A549 (cell line): ENCODE data around the gene CHAD. TPM values are rescaled to one million over a fixed set of nuclear protein-coding genes. Genes with fewer than 3 reads are reported as not detected.
A peak's percentile ranks its signal among the peaks of the same experiment; 100 is the strongest.

Experiments used
- ATAC-seq, 2 experiments: fragments of 200-7000 bp in 1 of 2; fragments of >200 bp in 1 of 2; cut with Nextera tagmentation in 1 of 2; cut with Tn5 transposase in 1 of 2; 3 replicates each; pipeline versions ENCODE4 v1.8.0 to v1.9.1; 2018 to 2020; ENCODE audit warnings: mild to moderate bottlenecking in 1 of 2, moderate library complexity in 1 of 2
- CTCF ChIA-PET: fragments of 300-600 bp; sonication (Branson Sonifier 250); formaldehyde crosslinking; extraction: SDS; loops from one replicate; lab custom pipeline; 2021; ENCODE audit warnings: antibody characterized with exemption, inconsistent platforms; lab: Yijun Ruan, JAX
- POLR2A ChIA-PET: fragments of 350-600 bp; formaldehyde crosslinking; extraction: SDS; loops from one replicate; lab custom pipeline; 2021; ENCODE audit warnings: antibody characterized with exemption, inconsistent platforms; lab: Yijun Ruan, JAX
- DNase-seq, 2 experiments: peaks; one replicate each; pipeline versions ENCODE4 v3.0.0 to v3.0.0-alpha.2; 2011 to 2016; ENCODE audit warnings: low read depth in 1 of 2, low spot score in 1 of 2
- FAIRE-seq: peaks from 2 replicates; lab custom pipeline; 2011; peaks lifted over from hg19 to GRCh38; lab: Jason Lieb, UNC
- H3K27ac ChIP-seq, 2 experiments: fragments of >200 bp; sonication (Bioruptor Twin); formaldehyde crosslinking; 3 replicates each; pipeline ENCODE4 v1.5.1; 2016 to 2017
- H3K4me1 ChIP-seq: fragments of >200 bp; sonication (Bioruptor Twin); formaldehyde crosslinking; 3 replicates; pipeline ENCODE4 v1.6.1; 2016
- H3K4me2 ChIP-seq: fragments of >200 bp; sonication (Bioruptor Twin); formaldehyde crosslinking; 3 replicates; pipeline ENCODE4 v1.6.1; 2016
- H3K4me3 ChIP-seq: fragments of >200 bp; sonication (Bioruptor Twin); formaldehyde crosslinking; 3 replicates; pipeline ENCODE4 v1.5.1; 2016
- H3K9me3 ChIP-seq: fragments of >200 bp; sonication (Bioruptor Twin); formaldehyde crosslinking; 3 replicates; pipeline ENCODE4 v1.6.1; 2016
- BHLHE40 ChIP-seq: IDR thresholded peaks from 2 replicates; pipeline ENCODE4 v1.6.1; 2012; ENCODE audit warnings: low read depth, low read length, inconsistent platforms
- CBX8 ChIP-seq: fragments of 200-600 bp; sonication (generic); IDR thresholded peaks from 2 replicates; pipeline ENCODE4 v1.6.1; 2016
- CHD2 ChIP-seq: fragments of 150-350 bp; IDR thresholded peaks from 2 replicates; pipeline ENCODE4 v1.6.1; 2014; ENCODE audit warnings: low read length; ENCODE audit not compliant: partially characterized antibody
- CHD4 ChIP-seq: fragments of 200-600 bp; sonication (generic); IDR thresholded peaks from 2 replicates; pipeline ENCODE4 v1.6.1; 2016; ENCODE audit warnings: antibody characterized with exemption, mild to moderate bottlenecking, borderline replicate concordance
- ESRRA ChIP-seq: fragments of 150-350 bp; IDR thresholded peaks from 2 replicates; pipeline ENCODE4 v1.6.1; 2014; ENCODE audit warnings: mild to moderate bottlenecking, low read length, borderline replicate concordance
- FOXS1 ChIP-seq: fragments of 250-450 bp; sonication (Bioruptor Pico); IDR thresholded peaks from 2 replicates; pipeline ENCODE4 v1.5.0; 2020; ENCODE audit warnings: mild to moderate bottlenecking, moderate library complexity
- HDAC2 ChIP-seq: fragments of 200-600 bp; sonication (generic); IDR thresholded peaks from 2 replicates; pipeline ENCODE4 v1.6.1; 2016
- HOXB5 ChIP-seq: fragments of 250-450 bp; sonication (Bioruptor Pico); IDR thresholded peaks from 2 replicates; pipeline ENCODE4 v1.5.0; 2020; ENCODE audit warnings: mild to moderate bottlenecking, moderate library complexity
- JUN ChIP-seq, 2 experiments: fragments of >200 bp; sonication (Bioruptor Twin); formaldehyde crosslinking; IDR thresholded peaks; 2 replicates in 1 of 2; 3 replicates in 1 of 2; pipeline ENCODE4 v1.6.1; 2016 to 2017
- NPAS2 ChIP-seq: fragments of 250-450 bp; sonication (Bioruptor Pico); IDR thresholded peaks from 2 replicates; pipeline ENCODE4 v1.8.0; 2022; ENCODE audit warnings: mild to moderate bottlenecking, moderate library complexity, borderline replicate concordance
- POLR2AphosphoS2 ChIP-seq: conservative IDR thresholded peaks from 2 replicates; pipeline ENCODE4 v1.6.1; 2012; ENCODE audit warnings: low read length, improper control_type of control experiment, inconsistent platforms
- RAD21 ChIP-seq, 2 experiments: fragments of >200 bp in 1 of 2; sonication (Bioruptor Twin) in 1 of 2; formaldehyde crosslinking in 1 of 2; IDR thresholded peaks in 1 of 2; conservative IDR thresholded peaks in 1 of 2; 2 replicates in 1 of 2; 3 replicates in 1 of 2; pipeline ENCODE4 v1.6.1; 2012 to 2018; ENCODE audit warnings: inconsistent platforms in 1 of 2
- RARB ChIP-seq: fragments of 250-450 bp; sonication (Bioruptor Pico); IDR thresholded peaks from 2 replicates; pipeline ENCODE4 v1.8.0; 2021; ENCODE audit warnings: mild to moderate bottlenecking, moderate library complexity
- RFX5 ChIP-seq: fragments of 450-650 bp; IDR thresholded peaks from 2 replicates; pipeline ENCODE4 v1.7.1; 2014; ENCODE audit warnings: antibody characterized with exemption, mild to moderate bottlenecking, moderate library complexity
- SMC3 ChIP-seq: fragments of >200 bp; sonication (Bioruptor Twin); formaldehyde crosslinking; IDR thresholded peaks from 3 replicates; pipeline ENCODE4 v1.6.1; 2018; ENCODE audit warnings: inconsistent platforms
- SREBF2 ChIP-seq: fragments of 450-650 bp; IDR thresholded peaks from 2 replicates; pipeline ENCODE4 v1.6.1; 2014; ENCODE audit warnings: mild to moderate bottlenecking, moderate library complexity
- TFCP2L1 ChIP-seq: fragments of 250-450 bp; sonication (Bioruptor Pico); IDR thresholded peaks from 2 replicates; pipeline ENCODE4 v1.5.0; 2021; ENCODE audit warnings: mild to moderate bottlenecking
- ZFP36 ChIP-seq: fragments of 450-650 bp; IDR thresholded peaks from 2 replicates; pipeline ENCODE4 v1.6.1; 2014; ENCODE audit warnings: borderline replicate concordance; ENCODE audit not compliant: partially characterized antibody
- WGBS: methylation state at CpG from one replicate; pipeline ENCODE4 v1.1.6; 2017; ENCODE audit errors: missing lambda C conversion rate; 5-methylcytosine and 5-hydroxymethylcytosine counted together
- polyA plus RNA-seq, 4 experiments: library from polyadenylated mRNA; depleted of rRNA in 3 of 4; stranded (reverse); fragments of >200 nt; fragmentation: RNase III in 1 of 4; extraction: RNeasy Plus Mini Kit Qiagen cat#74134 plus additional on column Dnase treatment in 1 of 4; gene quantifications; 2 replicates in 3 of 4; 3 replicates in 1 of 4; pipeline ENCODE4 v1.2.3, GENCODE V29; 2011 to 2017
- TF ChIP-seq, protein P1 (sequence below): fragments of 250-450 bp; sonication (Bioruptor Pico); IDR thresholded peaks from 2 replicates; pipeline ENCODE4 v1.5.0; 2020; ENCODE audit warnings: low read depth, mild to moderate bottlenecking, moderate library complexity
- TF ChIP-seq, protein P2 (sequence below): fragments of 450-650 bp; IDR thresholded peaks from 2 replicates; pipeline ENCODE4 v1.6.1; 2014; ENCODE audit warnings: antibody characterized with exemption
- TF ChIP-seq, protein P3 (sequence below): IDR thresholded peaks from 2 replicates; pipeline ENCODE4 v1.6.1; 2012
- TF ChIP-seq, protein P4 (sequence below): IDR thresholded peaks from 2 replicates; pipeline ENCODE4 v1.6.1; 2012; ENCODE audit warnings: low read depth, borderline replicate concordance
- TF ChIP-seq, protein P5 (sequence below): fragments of 250-450 bp; sonication (Bioruptor Pico); IDR thresholded peaks from 2 replicates; pipeline ENCODE4 v1.5.0; 2021; ENCODE audit warnings: mild to moderate bottlenecking, moderate library complexity, borderline replicate concordance

CHAD gene
- polyA plus RNA-seq, 2 of the 4 experiments (the other 2 are of a cell fraction), result not detected

DNA sequence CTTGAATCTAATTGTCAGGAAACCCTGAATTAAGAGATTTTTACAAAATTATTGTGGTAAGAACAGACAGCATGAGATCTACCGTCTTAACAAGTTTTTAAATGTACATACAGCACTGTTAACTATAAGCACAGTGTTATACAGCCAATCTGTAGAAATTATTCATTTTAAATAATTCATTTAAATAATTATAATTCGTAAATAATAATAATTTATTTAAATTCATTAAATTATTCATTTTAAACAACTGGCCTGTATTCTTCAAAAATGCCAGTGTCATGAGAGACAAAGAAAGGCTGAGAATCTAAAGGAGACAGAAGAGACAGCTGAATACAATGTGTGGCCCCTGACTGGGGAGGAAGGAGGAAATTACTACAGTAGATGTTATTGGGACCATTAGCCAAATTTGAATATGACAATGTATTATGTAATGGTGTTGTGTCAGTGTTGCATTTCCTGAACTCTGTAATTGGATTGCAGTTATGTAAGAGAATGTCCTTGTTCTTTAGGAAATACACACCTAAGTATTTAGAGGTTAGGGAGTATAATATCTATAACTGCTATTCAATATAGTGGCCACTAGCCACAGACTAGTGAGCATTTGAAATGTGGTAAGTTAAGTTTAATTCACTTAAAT lies 12.3 kb upstream of the CHAD start:
- H3K9me3 ChIP-seq, result no peaks in the 10 kb centered on the region
- peaks cover 31% of the 10 kb centered on the region for H3K4me1 ChIP-seq
- TF ChIP-seq, protein P1, sequence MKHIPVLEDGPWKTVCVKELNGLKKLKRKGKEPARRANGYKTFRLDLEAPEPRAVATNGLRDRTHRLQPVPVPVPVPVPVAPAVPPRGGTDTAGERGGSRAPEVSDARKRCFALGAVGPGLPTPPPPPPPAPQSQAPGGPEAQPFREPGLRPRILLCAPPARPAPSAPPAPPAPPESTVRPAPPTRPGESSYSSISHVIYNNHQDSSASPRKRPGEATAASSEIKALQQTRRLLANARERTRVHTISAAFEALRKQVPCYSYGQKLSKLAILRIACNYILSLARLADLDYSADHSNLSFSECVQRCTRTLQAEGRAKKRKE (CRISPR knock-in tag), result no peak
- TF ChIP-seq BHLHE40, result no peak
- TF ChIP-seq, protein P2, sequence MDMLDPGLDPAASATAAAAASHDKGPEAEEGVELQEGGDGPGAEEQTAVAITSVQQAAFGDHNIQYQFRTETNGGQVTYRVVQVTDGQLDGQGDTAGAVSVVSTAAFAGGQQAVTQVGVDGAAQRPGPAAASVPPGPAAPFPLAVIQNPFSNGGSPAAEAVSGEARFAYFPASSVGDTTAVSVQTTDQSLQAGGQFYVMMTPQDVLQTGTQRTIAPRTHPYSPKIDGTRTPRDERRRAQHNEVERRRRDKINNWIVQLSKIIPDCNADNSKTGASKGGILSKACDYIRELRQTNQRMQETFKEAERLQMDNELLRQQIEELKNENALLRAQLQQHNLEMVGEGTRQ, result no peak
- TF ChIP-seq RFX5, result no peak
- no peak for TF ChIP-seq ZFP36
- TF ChIP-seq RAD21 (conservative IDR thresholded peaks at IDR 0.05 in 1 of 2, IDR thresholded peaks at IDR 0.05 in 1 of 2), result no peak
- H3K4me2 ChIP-seq, result no peak overlapping the region
- 71% methylated on average over 2 of the region's 2 CpGs for WGBS
- DNase-seq (no peak), ATAC-seq (no peak), FAIRE-seq (no peak)
- no peak overlapping the region for H3K27ac ChIP-seq
- POLR2A ChIA-PET, result no interaction called here
- no peak overlapping the region for H3K4me3 ChIP-seq
- CTCF ChIA-PET, result interaction anchor here (1.1 to 4.8 kb wide), 10 partner anchors 9 to 361 kb away, joined by 3 to 119 read pairs (median 6); partner anchors contain the start of genes LRRC59 and SPATA20

DNA sequence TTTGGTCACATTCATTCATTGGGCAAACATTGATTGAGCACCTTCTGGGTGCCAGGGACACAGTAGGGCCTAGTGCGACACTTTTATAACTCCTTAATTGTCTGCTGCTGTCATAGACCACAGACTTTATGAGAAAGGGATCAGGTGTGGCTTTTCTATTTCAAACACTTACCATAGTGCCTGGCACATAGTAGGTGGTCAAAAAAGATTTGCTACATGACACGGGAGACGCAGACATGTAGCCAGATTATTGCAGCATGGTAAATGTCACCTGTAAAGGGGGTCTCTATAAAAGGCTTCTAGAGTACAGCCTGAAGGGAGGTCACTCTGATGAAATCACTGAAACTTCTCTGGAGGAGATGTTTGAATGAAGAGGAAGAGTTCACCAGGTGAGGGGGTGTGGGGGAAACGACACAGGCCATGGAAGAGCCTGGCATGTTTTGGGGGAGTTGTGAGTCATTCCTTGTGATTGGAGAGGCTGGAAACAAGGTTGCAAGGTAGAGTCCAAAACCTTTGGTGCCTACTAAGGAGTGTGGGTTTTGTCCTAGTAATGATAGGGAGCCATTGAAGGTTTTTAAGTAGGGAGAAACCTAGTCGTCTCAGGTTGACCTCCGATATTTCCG lies 11.6 kb upstream of the CHAD start:
- CTCF ChIA-PET, result interaction anchor here (1.0 to 10.0 kb wide), 30 partner anchors 8 to 382 kb away, joined by 3 to 238 read pairs (median 5); partner anchors contain the start of genes CHAD, COL1A1, EPN3 and LRRC59
- DNase-seq (no peak), ATAC-seq (no peak), FAIRE-seq (no peak)
- Histone ChIP-seq H3K4me1 (peaks cover 31% of the 10 kb centered on the region), H3K4me3 (no peak overlapping the region; the same call in 2 of the 3 replicates), H3K9me3 (no peaks in the 10 kb centered on the region), H3K4me2 (peak overlapping the region; percentile 76), H3K27ac (peak overlapping the region in 1 of 2 experiments; percentile 91; a peak in 3 of 6 replicates)
- POLR2A ChIA-PET, result interaction anchor here (0.9 to 1.0 kb wide), 5 partner anchors 23 to 328 kb away, joined by 3 to 4 read pairs (median 3); no protein-coding TSS in a partner anchor
- TF ChIP-seq SREBF2, result no peak
- TF ChIP-seq CHD2, result no peak
- no peak for TF ChIP-seq JUN (IDR thresholded peaks at IDR 0.05)
- TF ChIP-seq HOXB5 (CRISPR knock-in tag), result no peak
- no peak for TF ChIP-seq BHLHE40
- no peak for TF ChIP-seq ESRRA
- 88% methylated on average over 7 of the region's 7 CpGs for WGBS

DNA sequence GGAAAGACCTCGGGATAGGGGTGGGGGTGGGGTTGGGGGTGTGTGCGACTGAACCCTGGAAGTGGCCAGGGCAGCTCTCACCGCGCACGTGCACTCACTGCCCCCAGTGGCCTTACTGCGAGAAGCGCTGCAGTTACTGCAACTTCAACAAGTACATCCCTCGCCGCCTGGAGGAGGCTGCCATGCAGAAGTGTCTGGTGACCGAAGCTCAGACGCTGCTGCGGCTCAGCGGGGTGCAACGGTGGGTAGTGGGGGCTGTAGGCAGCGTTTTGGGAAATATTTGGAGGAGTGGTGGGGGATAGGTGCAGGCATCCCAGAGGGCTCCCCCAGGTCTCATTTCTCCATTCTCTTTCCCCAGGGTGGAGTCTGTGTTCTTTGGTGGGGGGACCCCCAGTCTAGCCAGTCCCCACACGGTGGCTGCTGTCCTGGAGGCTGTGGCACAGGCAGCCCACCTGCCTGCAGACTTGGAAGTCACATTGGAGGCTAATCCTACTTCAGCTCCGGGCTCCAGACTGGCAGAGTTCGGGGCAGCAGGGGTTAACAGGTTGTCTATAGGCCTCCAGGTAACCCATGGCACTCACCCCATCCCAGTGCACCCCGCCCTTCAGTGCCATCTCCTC lies 11.0 kb upstream of the CHAD start:
- H3K4me2 ChIP-seq, result peak overlapping the region; percentile 76
- H3K27ac ChIP-seq, result peak overlapping the region; percentile 79 to 91
- 13% methylated on average over 15 of the region's 19 CpGs for WGBS
- H3K4me1 ChIP-seq, result peaks cover 31% of the 10 kb centered on the region
- no peak for FAIRE-seq
- H3K4me3 ChIP-seq, result peak overlapping the region; percentile 65
- peak; percentile 92 to 97 for DNase-seq
- ChIA-PET POLR2A (interaction anchor here (0.6 to 1.0 kb wide), 13 partner anchors 8 to 386 kb away, joined by 3 to 6 read pairs (median 3); partner anchors contain the start of genes LRRC59 and TOB1), CTCF (interaction anchor here (0.7 to 10.0 kb wide), 52 partner anchors 8 to 474 kb away, joined by 3 to 238 read pairs (median 4); partner anchors contain the start of genes CHAD, COL1A1, EPN3 and LRRC59)
- no peaks in the 10 kb centered on the region for H3K9me3 ChIP-seq
- peak; percentile 77 to 83 for ATAC-seq
- TF ChIP-seq BHLHE40, result peak; percentile 98
- TF ChIP-seq SREBF2, result no peak
- no peak for TF ChIP-seq FOXS1 (CRISPR knock-in tag)
- TF ChIP-seq, protein P3, sequence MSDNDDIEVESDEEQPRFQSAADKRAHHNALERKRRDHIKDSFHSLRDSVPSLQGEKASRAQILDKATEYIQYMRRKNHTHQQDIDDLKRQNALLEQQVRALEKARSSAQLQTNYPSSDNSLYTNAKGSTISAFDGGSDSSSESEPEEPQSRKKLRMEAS, result peak; percentile 95
- no peak for TF ChIP-seq ZFP36
- TF ChIP-seq CHD4, result no peak
- TF ChIP-seq, protein P4, sequence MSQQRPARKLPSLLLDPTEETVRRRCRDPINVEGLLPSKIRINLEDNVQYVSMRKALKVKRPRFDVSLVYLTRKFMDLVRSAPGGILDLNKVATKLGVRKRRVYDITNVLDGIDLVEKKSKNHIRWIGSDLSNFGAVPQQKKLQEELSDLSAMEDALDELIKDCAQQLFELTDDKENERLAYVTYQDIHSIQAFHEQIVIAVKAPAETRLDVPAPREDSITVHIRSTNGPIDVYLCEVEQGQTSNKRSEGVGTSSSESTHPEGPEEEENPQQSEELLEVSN, result peak; percentile 71
- TF ChIP-seq HDAC2, result no peak
- TF ChIP-seq SMC3, result peak; percentile 29; the same call in 1 of the 3 replicates
- no peak for TF ChIP-seq RARB
- TF ChIP-seq TFCP2L1 (CRISPR knock-in tag), result no peak
- no peak for TF ChIP-seq ESRRA
- TF ChIP-seq NPAS2, result 0 out of 2 replicates have a peak, but pooled peaks have one; percentile 39
- TF ChIP-seq, protein P2, result no peak
- TF ChIP-seq, protein P5, sequence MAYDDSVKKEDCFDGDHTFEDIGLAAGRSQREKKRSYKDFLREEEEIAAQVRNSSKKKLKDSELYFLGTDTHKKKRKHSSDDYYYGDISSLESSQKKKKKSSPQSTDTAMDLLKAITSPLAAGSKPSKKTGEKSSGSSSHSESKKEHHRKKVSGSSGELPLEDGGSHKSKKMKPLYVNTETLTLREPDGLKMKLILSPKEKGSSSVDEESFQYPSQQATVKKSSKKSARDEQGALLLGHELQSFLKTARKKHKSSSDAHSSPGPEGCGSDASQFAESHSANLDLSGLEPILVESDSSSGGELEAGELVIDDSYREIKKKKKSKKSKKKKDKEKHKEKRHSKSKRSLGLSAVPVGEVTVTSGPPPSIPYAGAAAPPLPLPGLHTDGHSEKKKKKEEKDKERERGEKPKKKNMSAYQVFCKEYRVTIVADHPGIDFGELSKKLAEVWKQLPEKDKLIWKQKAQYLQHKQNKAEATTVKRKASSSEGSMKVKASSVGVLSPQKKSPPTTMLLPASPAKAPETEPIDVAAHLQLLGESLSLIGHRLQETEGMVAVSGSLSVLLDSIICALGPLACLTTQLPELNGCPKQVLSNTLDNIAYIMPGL (CRISPR knock-in tag), result no peak
- TF ChIP-seq POLR2AphosphoS2, result no peak
- TF ChIP-seq CBX8, result no peak
